Mucosa of gallbladder (tissue), 1 donor: ENCODE data around the gene TRPM5. TPM values are rescaled to one million over a fixed set of nuclear protein-coding genes. Genes with fewer than 3 reads are reported as not detected.

Source experiments
- DNase-seq: peaks from one replicate; pipeline ENCODE4 v3.0.0-alpha.2; 2020; ENCODE audit warnings: low spot score
- total RNA-seq: library from RNA; stranded (reverse); gene quantifications from one replicate; pipeline ENCODE4 v1.2.1, GENCODE V29; 2021
- donor health status: DM: no; HTN: no; CAD: no.

Gene TRPM5
- total RNA-seq, 1 donor from 2014 or later, result 4.4 TPM

DNA sequence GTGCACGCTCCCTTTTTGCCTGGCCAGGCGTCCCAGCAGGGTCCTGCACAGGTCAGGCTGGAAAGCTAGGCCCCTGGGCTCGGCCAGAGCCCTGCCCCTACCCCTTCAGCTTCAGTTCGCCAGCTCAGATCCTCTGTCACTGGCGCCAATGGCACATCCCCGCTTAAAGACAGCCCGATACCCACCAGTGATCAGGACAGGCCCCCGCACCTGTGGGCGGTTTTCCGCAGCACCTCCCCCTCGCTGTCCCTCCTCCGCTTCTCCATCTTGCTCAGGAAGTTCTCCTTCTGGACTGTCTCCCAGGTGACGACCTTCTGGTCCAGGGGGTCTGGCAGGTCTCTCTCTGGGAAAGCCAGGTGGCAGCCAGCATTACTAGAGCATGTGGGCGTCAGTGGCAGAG, 37.9 kb downstream of the TRPM5 start:
- DNase-seq, result no peak

DNA sequence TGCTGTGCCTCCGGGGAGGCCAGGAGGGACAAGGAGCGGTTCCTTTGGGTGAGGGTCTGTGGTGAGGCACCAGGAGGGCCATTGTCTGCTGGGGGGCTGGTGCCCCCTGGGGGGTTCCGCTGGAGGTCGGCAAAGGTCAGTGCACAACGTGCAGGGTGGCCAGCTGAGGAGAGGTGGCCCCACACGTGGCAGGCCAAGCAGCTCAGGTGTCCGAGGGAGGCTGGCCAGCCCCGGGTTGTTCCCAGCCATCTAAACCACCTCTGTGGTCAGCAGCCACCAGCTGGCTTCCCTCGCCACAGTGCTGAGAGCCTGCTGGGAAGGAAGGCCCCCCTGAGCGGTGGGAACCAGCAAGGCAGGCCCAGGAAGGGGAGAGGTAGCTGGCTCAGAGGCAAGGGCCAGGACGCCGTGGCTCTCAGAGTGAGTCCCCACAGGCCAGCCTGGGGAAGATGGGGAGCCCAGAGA, 39.5 kb downstream of the TRPM5 start:
- DNase-seq, result no peak

DNA sequence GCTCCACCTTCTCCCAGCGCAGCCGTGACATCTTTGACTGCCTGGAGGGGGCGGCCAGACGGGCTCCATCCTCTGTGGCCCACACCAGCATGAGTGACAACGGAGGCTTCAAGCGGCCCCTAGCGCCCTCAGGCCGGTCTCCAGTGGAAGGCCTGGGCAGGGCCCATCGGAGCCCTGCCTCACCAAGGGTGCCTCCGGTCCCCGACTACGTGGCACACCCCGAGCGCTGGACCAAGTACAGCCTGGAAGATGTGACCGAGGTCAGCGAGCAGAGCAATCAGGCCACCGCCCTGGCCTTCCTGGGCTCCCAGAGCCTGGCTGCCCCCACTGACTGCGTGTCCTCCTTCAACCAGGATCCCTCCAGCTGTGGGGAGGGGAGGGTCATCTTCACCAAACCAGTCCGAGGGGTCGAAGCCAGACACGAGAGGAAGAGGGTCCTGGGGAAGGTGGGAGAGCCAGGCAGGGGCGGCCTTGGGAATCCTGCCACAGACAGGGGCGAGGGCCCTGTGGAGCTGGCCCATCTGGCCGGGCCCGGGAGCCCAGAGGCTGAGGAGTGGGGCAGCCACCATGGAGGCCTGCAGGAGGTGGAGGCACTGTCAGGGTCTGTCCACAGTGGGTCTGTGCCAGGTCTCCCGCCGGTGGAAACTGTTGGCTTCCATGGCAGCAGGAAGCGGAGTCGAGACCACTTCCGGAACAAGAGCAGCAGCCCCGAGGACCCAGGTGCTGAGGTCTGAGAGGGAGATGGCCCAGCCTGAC, 41.2 kb downstream of the TRPM5 start:
- DNase-seq, result no peak

DNA sequence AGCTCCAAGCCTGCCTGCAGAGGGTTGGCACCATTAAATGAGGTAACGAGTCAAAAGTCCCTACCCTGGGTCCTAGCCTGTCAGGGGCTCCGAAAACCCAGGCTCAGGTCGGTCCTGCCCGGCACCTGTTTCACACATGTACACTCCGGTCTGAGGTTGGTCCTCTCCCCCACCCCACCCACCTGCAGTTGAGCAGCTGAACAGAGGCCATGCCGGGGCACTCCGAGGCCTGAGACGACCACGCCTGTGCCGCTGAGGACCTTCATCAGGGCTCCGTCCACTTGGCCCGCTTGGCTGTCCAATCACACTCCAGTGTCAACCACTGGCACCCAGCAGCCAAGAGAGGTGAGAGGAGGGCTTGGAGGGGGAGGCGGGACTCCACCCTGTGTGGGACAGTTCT, 42.2 kb downstream of the TRPM5 start:
- DNase-seq, result no peak

DNA sequence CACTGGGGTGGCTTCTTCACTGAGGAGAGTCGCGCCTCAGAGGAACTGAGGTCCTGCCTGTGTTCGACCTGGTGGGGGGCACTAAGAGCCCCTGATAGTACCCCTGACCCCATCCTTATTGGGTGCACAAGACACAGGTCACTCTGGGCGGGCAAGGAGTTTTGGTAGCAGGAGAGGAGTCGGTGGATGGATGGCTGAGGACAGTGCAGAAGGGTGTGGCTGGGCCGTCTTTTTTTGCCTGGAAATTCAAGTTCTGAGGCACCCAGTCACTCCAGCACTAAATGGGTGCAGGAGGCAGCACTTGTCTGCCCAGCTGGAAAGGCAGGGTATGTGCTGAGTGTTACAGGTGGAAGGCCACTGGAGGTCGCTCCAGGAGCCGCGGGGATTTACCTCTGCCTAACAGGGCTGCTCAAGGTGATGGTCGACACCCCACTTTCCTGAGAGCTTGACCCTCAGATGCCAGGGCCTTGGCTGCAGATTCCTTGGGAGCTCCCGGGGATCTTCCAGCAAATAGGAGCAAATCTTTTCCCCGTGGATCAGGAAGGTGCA, 42.8 kb downstream of the TRPM5 start:
- DNase-seq, result no peak

DNA sequence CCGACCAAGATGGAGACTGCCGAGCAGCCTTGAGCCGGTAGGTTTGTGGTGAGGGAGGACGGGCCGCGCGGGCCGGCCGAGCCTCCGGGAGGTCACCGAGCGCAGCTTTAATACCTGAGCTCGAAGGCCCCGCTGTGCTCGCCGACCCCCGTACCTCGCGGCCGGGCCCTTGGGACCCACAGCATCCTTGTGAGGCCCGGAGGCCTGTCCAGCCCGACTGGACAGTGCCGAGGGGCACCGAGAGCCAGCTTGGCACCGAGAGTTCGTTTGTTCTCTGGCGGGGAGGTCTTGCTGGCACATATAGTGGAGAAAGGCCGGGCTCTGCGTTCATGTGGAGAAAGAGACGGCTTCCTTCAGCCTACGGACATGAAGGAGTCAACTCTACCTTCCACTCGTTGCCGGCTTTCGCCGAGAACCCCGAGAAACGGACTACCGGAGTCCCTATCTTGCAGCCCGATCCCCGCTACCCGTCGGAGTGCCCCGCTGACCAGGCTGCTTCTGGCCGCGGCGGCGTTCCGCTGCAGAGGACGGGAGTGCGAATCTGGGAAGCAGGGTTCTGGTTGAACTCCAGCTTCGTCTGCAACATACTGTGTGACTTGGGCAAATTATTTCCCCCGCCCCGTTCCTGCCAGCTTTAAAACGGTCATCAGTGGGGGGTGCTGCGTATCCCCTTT, 43.4 kb downstream of the TRPM5 start:
- DNase-seq, result no peak

DNA sequence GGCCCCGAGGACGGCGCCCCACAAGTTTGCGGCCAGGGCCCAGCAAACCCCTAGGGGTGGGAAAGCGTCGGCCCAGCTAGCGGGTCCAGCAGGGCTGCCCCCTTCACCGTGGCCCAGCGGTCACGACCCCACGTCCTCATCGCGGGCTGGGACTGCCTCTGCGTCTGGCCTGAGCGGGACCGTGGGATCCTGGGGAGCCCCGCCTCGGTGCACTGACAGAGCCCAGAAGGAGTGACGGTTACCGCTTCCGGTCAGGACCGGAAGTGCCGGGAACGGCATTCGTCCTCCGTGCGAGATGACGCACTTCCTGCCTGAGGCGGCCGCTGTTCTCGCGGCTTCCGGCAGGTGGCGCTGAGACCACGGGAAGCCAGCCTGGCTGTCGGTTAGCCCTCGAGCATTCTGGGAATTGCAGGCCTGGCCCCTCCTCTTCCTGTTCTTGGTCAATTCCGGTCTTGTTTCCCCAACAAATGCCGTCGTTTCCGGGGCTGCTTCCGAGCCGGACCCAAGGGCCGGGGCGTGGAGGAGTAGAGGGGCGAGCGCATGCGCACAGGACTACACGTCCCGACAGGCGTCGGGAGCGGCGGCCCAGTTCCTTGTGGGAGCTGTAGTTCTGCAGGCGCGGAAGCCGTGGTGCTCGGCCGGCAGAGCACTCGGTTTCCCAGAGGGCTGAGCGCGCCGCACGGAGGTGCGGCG, 44.1 kb downstream of the TRPM5 start, which contains the start of gene TSSC4:
TSSC4 (plus strand) TSS at position 682 of the 693 bp plus-strand sequence. CDS start 1,884 bp downstream, outside the sequence.
- peak; percentile 100 for DNase-seq

DNA sequence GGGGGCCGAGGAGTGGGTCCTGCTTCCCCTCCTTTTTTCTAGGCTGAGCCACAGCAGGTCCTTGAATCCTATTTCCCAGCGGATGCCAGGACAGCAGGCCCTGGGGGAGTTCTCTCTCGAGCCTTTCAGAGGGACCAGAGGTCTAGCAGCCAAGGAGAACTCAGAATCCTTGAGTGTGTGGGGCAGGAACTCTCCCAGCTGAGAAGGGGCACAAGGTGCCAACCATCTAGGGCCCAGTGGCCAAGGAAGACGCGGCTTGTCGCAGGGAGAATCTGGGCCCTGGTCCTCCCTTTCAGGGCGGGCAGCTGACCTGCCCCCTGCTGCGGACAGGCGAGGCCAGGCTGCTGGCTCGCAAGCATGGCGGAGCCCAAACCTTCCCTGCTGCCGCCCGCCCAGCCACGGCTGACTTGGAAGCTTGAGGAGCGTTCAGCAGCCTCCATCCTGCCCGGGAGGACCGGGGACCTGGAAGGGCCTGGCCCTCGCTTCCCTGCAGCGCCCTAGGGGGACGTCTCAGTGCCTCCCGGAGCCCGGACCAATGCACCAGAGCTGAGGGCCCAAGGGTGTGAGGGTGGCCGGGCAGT, 44.7 kb downstream of the TRPM5 start:
- no peak for DNase-seq

DNA sequence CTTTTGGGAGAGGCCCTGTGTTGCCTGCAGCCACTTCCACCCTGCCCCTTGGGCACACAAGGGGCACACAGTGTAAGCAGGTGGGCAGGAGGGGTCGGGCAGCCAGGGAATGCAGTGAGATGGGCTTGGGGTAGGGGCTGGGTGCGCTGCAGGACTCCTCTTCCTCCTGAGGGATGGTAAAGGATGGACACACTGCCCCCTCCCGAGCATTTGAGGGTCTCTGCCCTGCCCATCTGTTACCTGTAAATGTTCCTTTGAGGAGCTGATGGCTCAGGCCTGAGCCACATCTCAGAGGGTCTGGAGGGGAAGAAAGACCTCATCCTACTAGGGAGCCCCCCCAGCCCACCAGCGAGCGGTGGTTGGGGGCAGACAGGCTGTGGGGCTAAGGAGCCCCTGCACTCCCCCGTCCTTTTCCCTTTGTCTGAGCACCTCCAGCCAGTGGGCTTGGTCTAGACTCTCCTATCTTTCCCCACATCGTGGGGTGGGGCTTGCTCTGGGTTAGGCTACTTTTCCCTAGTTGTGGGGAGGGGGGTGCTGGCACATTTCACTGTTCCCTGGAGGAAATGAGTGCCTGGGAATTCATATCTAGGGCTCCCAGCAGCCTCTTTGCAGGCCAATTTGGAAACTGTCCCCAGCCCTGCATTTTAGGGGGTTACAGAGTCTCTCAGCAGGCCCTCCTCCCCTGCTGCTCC, 45.5 kb downstream of the TRPM5 start:
- no peak for DNase-seq

DNA sequence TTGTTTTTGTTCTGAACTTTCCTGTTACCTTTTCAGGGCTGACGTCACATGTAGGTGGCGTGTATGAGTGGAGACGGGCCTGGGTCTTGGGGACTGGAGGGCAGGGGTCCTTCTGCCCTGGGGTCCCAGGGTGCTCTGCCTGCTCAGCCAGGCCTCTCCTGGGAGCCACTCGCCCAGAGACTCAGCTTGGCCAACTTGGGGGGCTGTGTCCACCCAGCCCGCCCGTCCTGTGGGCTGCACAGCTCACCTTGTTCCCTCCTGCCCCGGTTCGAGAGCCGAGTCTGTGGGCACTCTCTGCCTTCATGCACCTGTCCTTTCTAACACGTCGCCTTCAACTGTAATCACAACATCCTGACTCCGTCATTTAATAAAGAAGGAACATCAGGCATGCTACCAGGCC, 47.3 kb downstream of the TRPM5 start:
- no peak for DNase-seq

DNA sequence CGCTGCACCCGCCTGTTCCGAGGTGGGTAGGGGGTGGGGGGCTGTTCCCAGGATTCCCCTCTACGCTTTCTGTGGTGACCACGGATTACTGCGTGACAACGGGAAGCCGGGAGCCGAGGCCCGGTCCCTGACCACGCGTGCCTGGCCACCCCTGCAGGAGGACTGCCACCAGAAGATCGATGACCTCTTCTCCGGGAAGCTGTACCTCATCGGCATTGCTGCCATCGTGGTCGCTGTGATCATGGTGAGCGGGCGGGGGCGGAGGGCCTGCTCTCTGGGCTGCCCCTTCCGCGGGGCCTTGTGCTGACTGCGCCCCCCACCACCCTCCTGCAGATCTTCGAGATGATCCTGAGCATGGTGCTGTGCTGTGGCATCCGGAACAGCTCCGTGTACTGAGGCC, 47.8 kb downstream of the TRPM5 start:
- DNase-seq, result no peak

DNA sequence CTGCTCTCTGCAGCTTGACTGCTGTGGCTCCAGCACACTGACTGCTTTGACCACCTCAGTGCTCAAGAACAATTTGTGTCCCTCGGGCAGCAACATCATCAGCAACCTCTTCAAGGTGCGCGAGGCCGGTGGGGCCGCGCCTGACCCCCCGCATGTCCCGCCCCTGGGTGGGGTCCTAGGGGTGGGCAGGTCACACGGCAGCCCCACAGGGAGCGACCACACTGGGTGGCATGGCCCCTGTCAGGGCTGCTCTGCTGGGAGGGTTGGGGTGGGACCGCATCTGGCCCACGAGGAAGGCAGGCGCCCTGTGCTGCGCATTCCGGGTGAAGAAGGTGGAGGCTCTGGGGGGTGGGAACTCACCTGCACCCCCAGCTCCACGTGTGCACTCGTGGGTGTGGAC, 48.5 kb downstream of the TRPM5 start:
- no peak for DNase-seq

DNA sequence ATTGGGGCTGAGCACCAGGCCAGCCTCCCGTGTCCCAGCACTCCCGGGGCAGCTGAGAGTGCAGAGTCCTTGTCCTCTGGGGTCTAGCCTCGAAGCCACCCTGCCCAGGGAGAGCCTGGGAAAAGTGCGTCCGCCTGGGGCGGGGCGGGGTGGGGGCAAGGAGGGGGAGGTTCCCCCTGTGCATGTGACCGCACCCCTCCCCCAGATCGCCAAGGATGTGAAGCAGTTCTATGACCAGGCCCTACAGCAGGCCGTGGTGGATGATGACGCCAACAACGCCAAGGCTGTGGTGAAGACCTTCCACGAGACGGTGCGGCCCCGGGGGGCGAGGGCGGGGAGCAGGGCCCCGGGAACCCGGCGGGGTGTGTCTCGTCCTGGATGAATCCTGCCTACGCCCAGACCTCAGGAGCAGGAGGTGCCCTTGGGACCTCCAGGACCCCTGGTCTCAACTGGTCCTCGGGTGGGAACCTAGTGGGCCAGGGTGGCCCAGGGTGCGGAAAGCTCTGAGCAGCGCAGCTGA, 49.0 kb downstream of the TRPM5 start:
- DNase-seq, result no peak

DNA sequence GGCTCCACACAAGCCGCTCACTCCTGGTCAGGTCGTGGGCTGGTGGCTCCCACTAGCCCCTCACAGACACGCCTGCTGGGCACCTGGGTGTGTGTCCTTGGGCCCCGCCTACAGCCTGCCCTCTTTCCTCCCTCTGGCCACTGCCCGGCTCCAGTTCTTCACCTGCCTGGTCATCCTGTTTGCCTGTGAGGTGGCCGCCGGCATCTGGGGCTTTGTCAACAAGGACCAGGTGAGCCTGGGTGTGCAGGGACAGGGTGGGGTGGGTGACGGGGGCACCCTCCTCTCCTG, 49.6 kb downstream of the TRPM5 start:
- no peak for DNase-seq

Other genes with a start within 250 kb of the TRPM5 start
- gene ASCL2, start 173.9 kb downstream of the TRPM5 start, total RNA-seq, result 1.1 TPM
- gene C11orf21, start 142.6 kb downstream of the TRPM5 start, total RNA-seq, result 1.6 TPM
- 1.1 TPM for gene TSPAN32, start 142.5 kb downstream of the TRPM5 start, total RNA-seq
- 746 TPM for gene CD81, start 67.2 kb downstream of the TRPM5 start, total RNA-seq
- gene TSSC4, start 43.8 kb downstream of the TRPM5 start, total RNA-seq, result 50.5 TPM
- 96.4 TPM for gene KCNQ1, start 494 bp upstream of the TRPM5 start, total RNA-seq